Measurements from ENCODE around the gene CHST9.
"Not testable (repeated sequence)": the region's sequence is repeated elsewhere in the genome, so short reads cannot be mapped to it uniquely, and the experiment has no call there.

The CHST9 gene

DNA sequence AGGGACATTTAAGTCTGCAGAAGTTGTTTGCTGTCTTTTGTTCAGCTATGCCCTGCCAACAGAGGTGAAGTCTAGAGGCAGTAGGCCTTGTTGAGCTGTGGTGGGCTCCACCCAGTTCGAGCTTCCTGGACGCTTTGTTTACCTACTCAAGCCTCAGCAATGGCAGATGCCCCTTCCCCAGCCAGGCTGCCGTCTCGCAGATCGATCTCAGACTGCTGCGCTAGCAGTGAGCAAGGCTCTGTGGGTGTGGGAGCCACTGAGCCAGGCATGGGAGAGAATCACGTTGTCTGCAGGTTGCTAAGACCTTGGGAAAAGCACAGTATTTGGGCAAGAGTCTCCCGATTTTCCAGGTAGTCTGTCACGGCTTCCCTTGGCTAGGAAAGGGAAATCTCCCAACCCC is 91.8 kb downstream of the CHST9 start:
- DNase-seq (ENCODE audit: low read depth), result not testable (repeated sequence)

DNA sequence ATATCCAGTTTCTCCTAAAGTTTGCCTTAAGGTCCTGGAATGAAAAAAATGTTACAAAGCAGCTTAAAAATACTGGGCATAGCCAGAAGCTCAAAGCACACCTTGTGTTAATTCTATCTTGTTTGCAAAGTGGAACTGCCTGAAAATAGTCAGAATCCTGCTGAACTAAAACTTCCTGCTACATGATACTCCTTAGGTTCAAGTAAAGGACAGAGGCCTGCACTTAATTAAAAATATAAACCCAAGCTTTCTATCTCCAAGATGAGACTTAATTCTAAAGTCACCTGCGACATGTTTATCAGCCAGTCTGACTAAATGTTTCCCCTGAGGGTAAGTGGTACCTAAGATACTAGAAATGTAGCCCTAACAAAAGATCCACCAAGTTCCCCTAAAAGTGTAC is 103.4 kb downstream of the CHST9 start:
- no peak for DNase-seq (ENCODE audit: low read depth)

DNA sequence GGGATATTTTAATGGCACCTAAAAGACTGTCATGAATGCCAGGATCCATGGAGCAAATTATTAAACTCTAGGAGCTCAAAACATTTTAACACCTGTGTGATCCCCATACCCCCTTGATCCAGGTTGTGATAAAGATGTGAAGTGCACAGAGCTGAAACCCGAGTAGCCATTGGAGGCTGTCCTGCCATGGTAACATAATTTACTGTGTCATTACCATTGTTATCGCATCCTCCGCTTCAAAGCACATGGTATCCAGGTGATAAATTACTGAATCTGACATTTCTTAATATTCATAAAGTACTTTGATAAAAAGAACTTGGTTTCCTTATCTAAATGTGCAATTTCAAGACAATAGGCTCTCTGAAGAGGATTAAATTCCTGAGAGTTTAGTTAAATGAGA is 109.3 kb downstream of the CHST9 start:
- DNase-seq (ENCODE audit: low read depth), result no peak

DNA sequence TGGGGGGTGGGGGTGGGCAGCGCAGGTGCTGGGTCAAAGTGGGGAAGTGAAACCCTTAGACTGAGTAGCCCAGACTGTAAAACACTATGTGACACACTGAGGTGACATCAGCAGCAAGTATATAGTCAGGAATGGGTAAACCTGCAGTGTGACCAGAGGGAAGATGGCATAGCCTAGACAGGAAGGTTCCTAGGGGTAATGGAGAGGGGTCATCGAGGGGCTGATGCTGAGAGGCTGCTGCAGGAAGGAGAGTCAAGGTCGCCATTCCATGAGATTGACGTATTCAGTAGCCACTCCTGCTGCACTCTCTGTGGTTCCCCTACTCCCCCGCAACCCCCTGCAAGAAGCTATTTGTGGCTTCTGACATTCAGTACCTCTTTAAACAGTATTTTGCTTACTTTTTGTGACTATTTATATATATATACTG is 111.7 kb downstream of the CHST9 start:
- DNase-seq (ENCODE audit: low read depth), result no peak

DNA sequence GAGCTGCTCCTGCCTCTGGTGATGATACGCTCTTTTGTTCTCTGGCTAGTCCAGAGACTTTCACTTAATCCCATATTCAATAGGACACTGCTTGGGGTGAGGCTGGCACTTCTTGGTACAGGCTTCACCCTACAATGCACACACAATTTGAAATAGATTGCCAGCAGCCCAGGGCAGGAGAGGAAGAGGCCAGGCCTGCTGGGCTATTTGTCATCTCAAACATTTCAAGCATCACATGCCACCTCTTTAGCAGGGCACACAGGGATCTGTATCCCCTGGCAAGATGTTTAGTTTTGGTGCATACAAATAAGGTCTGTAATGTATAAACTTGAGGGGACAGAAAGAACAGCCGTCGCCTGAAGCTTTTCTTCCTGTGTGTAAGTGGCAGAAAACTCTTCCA is 120.4 kb downstream of the CHST9 start:
- DNase-seq (ENCODE audit: low read depth), result no peak

DNA sequence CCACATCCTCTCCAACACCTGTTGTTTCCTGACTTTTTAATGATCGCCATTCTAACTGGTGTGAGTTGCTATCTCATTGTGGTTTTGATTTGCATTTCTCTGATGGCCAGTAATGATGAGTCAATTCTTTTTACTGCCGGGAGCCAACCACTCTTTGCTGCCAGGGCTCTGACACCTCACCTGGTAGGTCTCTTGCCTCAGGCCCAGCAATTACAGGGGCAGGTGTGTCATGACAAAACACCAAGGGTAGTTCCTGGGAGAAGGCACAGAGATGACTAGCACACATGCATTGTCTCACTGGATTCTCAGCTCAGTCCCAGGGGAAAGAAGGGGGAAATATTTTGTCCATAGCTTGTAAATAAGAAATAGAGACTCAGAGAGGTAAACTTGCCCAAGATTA is 122.3 kb downstream of the CHST9 start:
- no peak for DNase-seq (ENCODE audit: low read depth)

DNA sequence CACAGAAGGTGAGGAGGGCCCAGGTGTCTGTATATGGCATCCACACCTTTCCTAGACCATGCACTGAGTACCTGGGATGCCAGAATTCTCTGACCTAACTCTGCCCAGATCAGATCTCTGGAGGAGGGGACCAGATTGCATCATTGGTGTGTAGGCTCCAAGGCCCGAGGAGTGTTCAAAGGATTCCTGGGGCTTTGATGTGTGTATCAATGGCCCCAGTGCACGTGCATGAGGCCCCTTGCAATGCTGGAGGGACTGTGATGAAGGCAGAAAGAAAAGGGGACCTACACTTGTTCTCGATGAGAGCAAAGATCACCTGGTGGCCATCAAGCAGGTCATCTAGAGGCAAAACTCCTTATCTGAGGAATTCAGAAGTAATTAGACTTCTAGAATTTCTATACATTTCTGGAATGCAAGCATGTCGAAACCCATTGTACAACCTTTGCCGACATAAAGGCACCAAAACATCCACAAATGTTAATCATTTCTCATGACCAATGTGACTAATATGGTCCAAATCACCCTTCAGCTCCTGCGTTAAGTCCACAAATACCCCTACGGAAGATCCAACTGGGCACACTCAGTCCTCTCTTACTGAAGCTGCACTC is 123.5 kb downstream of the CHST9 start:
- no peak for DNase-seq (ENCODE audit: low read depth)

DNA sequence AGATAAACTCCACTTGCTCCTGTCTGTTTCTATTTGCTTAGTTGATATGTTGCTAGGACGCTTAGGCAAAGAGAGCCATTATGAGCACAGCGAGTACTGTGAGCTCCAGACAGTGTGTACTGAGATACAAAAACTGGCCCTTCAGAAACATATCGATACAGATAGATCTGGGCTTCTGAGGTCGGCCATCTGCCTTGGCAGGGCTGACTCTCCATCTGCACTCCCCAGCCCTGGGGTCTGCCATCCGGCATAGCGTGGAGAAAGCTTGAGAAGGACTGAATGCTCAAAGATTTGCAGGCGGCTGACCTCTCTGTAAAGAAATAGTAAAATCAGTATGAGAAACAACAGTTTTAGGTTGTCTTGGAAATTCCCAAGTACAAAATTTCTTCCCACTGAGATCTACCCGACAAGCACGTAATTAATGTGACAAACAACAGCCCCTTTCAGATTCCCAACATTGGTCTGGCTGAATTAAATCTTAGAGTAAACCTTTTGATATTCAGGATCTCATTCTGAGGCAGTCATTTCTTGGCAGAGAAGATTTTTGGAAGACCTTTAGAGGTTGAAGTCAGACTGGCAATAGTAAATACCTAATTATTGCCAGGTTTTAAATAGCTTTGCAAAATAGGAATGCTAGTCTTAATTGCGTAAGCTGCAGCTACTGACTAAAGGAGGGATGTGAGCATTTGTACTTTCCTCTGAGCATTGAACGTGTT is 127.4 kb downstream of the CHST9 start:
- DNase-seq (ENCODE audit: low read depth), result no peak

DNA sequence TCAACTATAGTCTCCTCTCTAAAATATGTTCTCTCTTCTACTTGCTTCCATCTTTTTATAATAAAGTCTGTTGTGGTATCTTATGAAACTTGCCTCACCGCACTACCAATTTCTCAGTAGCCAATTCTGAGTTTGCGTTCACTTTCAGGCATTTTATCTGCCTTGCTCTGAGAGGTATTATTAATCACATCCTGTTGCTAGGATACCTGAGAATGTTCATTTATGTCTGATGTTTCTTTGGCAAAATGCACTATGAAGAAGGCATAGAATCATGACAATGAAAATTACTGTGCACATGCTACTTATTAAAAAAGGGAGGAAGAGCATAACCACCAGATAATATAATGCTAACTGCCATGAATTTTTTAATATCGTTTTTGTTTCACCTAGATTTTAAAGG is 130.2 kb downstream of the CHST9 start:
- no peak for DNase-seq (ENCODE audit: low read depth)

DNA sequence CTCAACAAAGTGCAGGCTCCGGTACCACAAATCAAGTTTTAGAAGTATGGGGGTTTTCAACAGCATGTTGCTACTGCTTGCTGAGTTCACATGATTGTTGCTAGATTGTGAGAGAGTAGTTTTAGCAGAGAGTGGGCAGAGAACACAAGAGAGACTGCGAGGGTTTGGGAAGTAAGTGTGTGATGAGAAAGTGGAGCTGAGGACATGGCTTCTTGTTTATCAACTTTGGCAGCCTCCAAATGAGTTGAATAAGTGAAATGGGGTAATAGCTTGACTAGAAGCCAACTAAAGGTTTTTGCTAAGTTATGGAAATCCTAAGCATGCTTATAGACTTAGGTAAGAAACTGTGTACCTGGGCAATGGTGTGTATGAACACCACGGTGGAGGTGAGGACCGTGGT is 135.1 kb downstream of the CHST9 start:
- no peak for DNase-seq (ENCODE audit: low read depth)

DNA sequence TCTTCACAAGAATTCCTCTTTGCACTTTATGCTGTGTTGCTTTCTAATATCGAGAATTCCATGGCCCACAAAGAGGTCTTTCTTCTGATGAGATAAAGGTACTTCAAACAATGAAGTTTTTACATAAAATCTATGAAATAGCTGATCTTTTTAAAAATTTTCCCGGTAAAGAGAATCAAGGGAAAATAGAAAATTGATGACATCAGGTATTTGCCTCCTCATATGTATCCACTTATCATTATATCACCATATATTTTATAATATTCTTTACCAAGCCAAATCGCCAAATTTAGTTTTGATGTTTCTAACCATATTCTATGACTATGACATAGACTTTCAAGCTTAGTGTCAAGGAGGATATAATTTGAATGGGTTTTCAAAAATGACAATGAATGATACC is 139.8 kb downstream of the CHST9 start:
- DNase-seq (ENCODE audit: low read depth), result no peak

DNA sequence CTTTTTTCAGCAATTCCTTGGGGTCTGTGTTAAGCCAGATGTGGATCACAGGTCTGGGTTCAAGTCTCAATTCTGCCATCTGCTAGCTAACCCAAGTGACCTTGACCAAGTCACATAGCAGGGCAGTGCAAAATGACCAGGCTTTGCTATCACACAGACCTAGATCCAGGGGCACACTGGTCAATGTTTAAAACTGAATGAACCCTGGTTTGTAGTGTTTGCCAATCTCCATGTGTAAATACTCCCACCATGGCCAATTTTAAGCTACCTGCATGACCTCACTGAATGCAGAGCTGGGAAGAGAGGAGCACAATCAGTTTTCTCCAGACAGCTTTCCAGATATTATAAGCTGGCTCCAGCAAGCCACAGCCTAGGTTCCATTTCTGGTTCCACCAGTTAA is 142.9 kb downstream of the CHST9 start:
- DNase-seq (ENCODE audit: low read depth), result no peak

DNA sequence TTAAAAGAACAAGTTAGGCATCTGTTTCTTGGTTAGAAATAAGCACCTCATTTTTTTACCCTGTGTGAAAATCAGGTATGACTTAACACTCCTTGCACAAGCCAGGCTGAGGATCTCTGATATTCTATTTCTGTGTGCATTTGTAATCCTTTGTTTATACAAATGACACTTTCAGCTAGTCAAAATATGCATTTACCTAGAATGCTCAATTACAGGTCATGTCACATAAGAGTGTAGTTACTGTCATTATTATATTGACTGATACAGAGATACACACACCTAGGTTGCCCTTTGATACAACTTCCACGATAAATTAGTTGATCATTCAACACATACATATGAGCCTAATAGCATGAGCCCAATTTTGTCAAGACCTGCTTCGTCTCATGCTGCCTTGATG is 144.3 kb downstream of the CHST9 start:
- no peak for DNase-seq (ENCODE audit: low read depth)

DNA sequence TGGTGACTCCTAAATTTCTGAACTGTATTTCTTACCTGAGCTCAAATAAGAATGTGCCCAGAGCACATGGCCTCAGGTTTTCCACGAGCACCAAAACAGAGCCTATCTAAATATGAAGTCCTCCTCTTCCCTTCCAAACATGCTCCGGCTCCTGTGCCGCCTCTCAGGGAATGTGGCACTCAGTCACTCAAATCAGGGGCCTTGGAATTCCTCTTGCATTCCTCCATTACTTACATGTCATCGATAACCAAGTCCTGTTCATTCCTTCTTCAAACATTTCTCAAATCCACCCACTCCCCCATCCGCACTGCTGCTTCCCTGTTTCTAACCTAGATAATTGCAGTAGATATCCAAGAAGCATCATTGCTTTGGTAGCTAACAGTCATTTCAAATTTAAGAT is 151.4 kb downstream of the CHST9 start:
- DNase-seq (ENCODE audit: low read depth), result no peak

DNA sequence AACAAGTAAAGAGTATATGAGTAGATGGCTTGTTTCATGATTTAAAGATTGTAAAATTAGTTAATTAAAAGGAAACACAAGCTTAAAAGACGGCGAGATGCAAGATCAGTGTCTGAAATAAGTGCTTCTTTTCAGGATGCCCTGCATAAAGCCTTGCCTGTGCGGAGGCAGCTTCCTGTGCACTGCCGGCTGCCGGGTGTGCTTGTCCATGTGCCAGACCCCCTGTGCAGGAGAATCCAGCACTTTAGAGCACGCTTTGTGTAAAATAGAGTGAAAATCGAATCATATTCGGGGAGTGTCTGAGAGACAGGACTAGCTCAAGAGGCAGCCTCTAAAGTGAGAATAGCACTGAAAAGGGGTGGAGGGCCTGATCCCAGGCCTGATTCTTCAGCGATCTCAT is 154.7 kb downstream of the CHST9 start:
- no peak for DNase-seq (ENCODE audit: low read depth)

DNA sequence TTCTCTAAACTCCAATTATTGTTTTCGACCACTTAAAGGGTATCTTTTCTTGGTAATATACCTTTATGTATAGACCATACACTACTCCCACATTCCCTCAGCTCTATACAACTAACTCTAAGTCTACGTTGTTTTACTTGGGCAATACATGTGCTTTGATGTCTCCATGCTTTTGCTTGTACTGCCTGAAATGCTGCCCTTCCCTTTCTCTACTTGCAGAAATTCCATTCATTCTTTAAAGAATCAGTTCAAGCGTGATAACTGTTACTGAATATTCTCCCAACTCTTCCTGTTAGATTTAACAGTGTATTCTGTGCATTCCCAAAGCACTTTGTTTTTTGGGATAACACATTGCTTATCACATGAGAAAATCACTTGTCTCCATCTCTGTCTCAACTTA is 162.6 kb downstream of the CHST9 start:
- DNase-seq (ENCODE audit: low read depth), result no peak

DNA sequence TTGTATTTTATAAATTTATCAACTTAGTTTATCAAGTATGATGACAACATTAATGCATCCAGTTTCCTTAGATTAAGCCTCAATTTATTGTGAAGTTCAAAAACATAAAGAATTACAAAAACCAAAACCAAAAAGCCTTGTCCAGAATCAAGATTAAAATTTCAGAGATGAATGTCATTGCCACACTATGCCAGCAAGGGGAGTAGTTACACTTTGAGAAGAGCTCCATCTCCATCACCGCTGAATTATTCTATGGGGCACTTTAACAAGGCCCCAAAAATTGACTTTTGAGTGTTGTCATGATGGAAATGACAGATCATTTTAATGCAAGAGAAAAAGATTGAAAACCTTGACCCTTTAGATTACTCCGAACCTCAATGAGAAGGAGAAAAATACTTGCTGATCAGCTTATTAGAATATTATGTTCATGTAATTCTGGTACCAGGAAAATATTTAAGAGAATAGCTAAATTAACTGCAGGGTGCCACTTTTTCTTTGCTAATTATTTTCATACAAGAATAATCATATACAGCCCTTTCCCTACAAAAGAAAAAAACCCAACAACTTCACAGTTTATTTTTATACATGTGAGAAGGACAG is 167.1 kb downstream of the CHST9 start:
- no peak for DNase-seq (ENCODE audit: low read depth)

DNA sequence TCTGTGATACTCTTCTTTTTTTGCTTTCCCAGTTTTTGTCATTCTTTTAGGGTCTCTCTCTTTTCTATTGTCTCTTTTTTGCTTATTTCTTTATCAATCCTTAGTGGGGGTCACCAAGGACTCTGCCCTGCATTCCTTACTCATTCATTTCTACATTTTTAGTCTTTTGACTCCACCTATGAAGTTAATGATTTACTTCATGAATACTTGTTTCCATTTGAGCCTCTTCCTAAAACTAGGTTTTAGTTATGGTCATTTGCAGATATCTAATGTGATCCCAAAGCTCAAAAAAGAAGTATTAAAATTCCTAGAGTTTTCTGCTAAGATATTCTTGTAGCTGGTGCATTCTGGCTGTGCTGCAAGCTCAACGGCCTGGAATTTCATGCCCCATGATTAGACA is 170.3 kb downstream of the CHST9 start:
- no peak for DNase-seq (ENCODE audit: low read depth)

DNA sequence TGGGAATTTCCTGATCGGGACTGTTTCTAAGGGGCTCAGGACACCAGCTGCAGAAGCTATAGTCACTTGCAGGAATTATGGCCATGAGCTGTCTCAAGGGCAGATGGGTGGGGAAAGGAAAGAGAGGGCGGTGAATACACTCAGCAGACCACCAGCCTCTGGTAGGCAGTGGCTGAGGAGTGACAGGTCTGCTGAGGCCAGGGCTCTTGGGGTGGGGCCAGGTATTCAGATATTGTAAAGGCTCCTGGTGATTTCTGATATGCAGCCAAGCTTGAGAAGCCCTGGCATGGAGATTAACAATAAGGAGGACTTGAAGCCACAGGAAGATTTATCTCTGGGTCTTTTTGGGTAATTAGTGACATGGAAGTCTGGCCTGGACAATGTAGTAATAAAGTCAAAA is 174.3 kb downstream of the CHST9 start:
- no peak for DNase-seq (ENCODE audit: low read depth)

DNA sequence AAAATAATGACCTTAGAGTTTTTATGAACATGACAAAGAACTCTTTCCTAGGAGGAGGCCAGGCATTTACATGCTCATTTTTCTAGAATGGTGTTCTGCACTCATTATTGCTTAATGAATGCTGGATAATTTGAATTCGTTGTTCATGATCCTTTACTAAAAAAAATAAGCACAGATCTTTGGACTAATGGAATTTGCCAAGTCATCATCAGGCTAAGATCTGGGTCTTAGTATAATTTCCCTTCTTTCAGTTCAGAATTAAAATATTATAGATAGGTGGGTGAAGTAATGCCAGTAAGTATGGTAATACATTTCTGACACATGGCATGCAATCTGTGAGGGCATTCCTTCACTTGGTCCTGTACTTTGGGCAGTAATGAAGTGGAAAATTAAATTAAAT is 175.8 kb downstream of the CHST9 start:
- no peak for DNase-seq (ENCODE audit: low read depth)

DNA sequence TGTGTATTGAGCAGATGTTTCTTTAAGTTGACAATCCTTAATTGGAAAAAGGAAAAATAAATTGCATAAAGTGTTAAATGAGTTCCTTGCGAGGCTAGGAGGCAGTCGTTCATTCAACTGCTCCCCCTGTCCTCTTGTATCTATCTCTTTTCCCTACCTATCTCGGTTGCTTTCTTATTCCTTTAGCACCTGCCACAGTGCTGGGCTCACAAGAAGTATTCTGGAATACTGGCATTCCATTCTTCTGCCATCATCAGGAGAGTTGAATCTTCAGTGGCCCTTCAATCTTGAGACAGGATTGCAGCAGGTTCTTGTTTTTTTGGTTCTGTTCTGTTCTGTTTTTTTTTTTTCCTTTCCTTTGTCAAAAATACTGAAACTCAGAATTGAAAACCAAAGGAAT is 176.5 kb downstream of the CHST9 start:
- DNase-seq (ENCODE audit: low read depth), result no peak

DNA sequence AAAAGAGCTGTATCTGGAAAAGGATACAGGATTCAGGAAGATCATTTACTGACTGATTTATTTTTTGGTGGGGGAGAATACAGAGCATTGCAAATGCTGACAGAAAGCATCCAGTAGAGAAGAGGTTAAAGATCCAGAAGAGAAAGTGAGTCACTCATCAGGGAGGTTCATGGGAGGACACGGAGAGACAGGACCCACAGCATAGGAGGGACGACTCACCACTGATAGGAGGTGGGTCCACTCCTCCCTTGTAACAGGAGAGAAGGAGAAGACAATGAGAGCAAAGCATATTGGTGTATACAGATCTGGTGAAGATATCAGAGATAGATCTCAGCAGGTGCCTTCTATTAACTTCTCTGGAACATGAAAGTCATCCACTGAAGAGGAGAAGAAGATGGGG is 177.2 kb downstream of the CHST9 start:
- no peak for DNase-seq (ENCODE audit: low read depth)

DNA sequence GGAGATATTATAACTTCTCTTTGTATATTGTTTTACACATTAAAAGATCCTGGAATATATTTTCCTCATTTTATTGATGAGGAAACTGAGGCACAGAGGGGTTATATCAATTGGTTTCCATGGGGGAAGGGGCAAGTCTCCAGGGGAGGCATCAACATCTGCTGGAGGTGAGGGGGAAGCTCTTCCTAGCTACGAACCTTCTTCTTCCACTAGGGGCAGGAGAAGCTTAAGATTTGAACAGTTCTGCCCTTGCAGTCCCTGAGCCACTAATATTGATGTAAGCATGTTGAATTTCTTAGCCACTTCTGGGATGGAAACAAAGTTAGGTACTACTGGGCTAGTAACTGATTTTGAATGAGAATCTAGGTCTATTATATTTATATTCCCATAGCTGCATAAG is 179.5 kb downstream of the CHST9 start:
- DNase-seq (ENCODE audit: low read depth), result no peak

Measured in stimulated activated CD8-positive, alpha-beta memory T cell treated with anti-CD3 and anti-CD28 coated beads, Interleukin-15, amount 100 ng/mL, for 1 hour (primary cell).